HG02588 (cell line): Measurements from ENCODE around the gene IFT88.

Source experiments
- ATAC-seq: cut with Tn5 transposase; IDR thresholded peaks from one replicate; pipeline ENCODE4 v1.9.1; 2021; ENCODE audit warnings: mild to moderate bottlenecking, moderate library complexity; ENCODE audit not compliant: unreplicated experiment

Gene IFT88

DNA sequence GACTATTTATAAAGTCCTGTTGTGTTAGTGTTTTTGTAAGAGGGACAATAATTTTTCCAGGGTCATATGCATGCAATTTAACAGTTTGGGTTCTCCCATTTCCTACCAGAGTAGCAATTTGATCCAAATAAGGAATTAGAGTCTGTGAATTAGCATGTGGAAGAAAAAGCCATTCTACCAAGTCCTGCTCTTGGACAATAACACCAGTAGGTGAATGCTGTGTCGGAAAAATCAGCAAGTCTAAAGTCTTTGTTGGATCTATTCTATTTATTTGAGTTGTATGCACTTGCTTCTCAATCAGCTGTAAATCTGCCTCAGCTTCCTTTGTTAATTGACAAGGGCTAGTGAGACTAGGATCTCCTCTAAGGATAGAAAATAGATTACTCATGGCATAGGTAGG, 115.1 kb downstream of the IFT88 start:
- ATAC-seq: no peak

DNA sequence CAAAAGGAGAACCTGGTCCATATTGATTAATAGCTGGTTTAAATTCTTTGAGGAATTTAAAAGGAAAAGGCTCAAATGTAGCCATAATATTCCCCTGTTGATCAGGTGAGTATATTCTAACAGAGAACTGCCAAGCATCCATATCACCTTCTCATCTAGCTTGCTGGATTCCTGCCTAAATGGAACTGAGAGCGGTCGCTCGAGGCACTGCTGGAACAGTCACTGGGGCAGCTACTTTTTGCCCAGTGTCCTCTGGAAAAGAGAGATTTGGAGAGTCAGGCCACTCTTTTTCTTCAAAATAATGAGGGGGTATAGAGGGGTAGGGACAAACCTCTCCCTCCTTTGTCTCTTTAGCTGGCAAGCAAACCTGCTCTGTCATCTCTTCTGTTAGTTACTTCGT, 117.1 kb downstream of the IFT88 start:
- no peak for ATAC-seq

DNA sequence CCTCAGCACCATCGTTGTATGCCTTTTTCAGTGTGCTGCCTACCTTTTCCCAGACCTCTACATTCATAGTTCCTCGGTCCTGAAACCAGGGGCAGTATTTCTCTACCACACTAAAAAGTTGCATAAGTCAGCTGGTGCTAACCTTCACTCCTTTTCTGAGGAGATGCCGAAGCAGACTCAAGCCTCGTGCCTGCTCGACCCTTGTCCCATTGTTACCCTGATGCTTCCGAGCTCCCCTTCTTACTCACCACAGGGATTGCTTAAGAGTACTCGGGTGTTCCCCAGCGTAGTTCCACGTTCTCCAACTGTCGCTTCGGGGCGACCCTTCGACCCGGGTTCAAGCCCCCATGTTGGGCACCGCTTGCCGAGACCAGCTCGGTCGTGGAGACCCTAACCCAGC, 117.6 kb downstream of the IFT88 start:
- no peak for ATAC-seq

DNA sequence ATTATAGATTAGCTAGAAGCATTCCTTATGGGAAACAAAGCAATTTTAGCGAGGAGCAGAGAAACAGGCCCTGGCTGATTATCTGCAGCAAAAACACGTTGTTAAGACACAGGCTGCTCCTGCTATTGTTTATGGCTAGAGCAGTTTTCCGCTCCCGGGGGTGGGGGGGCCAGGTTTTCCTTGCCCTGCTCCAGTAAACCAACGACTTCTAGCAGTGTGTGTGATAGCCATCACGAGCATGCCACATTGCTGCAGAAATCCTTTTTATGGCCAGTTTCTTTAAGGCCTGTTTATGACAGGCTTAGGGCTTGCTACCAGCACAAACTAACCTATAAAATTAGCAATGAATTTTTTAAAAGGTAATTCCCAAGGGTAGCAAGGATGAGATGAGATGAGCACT, 118.1 kb downstream of the IFT88 start:
- ATAC-seq: no peak

DNA sequence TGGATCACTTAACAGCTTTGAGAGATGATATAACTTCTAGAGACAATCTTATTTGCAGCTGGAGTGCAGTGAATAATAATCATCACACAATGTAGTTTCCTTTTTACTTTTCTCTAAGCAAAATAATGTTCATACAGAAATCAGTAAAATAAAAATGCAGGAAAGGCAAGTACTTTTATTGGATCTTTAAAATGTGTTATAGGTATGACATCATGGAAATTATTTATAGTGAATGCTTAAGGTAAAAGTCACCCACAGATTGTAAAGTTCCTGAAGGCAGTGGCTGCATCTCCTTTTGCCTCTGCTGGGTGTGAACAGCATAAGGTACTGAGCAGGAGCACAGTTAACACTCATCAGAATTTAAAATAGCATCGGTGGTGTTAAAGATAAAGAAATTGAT, 119.2 kb downstream of the IFT88 start:
- ATAC-seq: no peak

DNA sequence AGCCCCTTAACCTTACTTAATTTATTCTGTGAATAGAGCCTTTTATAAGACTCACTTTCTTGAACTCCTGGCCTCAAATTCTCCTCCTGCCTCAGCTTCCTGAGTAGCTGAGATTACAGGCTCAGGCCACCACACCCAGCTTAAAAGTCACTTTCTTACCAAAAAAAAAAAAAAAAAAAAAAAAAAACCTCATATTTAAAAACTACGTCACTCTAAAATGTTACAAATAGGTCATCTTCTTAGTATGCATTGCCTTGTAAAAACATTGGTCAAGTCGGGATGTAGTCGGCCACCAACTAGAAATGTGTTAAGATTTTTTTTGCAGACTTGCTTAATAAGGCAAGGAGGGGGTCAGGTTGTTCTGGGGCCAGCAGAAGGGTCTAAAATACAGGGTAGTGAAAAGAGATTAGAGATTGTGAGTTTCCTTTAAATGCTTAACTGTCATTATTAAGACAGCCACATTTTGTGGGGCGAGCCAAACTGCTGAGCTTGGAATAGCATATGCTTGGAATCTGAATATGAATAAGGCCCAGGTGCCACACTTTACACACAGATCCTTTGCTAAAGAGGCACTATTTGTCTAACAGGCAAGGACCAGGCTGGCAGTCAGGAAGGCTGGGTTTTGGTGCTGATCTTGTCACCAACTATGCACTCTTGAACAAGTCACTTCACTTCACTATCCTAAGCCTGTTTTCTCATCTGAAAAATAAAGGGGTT, 120.1 kb downstream of the IFT88 start:
- no peak for ATAC-seq

DNA sequence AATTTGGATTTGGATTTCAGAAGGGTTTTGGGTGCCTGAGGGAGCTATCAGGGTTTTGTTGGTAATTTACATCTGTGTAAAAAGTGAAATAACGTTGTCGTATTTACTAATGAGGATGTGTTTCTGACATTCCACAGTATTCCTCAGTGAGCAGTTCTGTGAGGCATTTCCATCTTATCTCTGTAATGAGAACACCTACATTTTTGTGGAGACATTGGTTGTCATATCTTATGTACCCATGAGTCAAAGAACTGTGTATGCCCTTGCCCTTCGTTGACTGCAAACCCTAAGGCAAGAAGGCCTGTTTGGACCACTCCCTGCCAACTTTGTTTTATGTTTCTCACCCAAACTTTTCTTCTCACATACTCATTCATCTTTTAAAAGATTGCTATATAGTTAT, 122.3 kb downstream of the IFT88 start:
- ATAC-seq: no peak

DNA sequence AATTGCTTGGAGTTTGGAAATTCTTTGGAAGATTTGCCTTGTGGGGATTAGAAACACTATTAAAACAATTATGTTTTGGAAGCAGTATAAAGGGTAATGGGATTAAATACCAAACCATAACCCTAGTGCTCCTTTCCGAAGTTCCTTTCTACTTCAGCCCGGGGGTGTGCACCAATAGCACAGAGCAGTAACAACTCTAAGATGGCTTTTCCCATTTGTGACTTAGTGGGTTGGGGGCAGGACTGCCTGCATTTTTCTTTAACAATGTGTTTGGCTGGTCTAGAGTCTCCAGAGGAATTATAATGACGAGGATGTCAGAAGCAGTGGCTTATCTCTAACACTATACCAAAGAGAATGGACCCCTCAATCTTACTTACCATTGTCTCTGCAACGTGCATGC, 124.7 kb downstream of the IFT88 start:
- no peak for ATAC-seq

DNA sequence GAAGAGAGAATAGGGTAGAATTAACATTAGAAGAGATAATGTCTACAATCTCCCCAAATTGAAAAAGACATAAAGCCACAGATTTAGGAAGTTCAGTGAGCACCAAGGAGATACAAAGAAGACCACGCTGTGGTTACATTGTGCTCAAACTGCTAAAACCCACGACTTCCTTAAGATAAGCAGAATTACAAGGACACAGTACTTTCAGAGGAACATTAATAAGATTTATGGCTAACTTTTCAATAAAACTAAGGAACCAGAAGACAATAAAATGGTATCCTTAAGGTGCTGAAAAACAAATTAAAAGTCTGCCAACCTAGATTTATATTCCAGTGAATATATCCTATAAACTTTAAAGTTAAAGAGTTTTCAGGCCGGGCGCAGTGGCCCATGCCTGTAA, 129.1 kb downstream of the IFT88 start:
- no peak for ATAC-seq

DNA sequence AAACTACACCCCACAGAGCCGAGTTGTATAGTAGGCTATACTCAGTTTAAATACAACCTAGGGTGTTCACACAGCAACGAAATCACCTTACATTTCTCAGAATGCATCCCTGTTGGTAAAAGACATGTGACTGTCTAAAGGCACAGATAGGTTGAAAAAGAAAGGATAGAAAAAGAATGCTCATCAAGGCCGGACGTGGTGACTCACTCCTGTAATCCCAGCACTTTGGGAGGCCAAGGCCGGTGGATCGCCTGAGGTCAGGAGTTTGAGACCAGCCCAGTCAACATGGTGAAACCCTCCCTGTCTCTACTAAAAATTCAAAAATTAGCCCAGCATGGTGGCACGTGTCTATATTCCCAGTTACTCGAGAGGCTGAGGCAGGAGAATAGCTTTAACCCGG, 132.8 kb downstream of the IFT88 start:
- no peak for ATAC-seq

DNA sequence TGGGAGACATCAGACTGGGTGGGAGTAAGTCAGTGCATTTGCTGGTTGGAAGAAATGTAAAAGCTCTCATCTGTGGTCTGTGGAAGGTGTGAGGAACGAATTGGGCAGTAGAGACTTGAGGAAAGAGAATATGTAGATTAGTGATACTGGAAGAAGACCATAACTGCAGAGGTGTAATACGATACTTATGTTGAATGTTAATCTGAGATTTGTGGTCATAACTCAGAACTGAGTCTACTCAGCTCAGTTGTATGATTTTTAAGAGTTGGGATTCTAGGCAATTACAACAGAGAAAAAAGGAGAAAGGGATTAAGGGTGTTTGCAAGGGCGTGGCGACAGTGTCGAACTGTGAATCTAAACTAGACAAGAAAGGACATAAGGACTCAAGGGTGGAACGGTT, 133.3 kb downstream of the IFT88 start:
- no peak for ATAC-seq

DNA sequence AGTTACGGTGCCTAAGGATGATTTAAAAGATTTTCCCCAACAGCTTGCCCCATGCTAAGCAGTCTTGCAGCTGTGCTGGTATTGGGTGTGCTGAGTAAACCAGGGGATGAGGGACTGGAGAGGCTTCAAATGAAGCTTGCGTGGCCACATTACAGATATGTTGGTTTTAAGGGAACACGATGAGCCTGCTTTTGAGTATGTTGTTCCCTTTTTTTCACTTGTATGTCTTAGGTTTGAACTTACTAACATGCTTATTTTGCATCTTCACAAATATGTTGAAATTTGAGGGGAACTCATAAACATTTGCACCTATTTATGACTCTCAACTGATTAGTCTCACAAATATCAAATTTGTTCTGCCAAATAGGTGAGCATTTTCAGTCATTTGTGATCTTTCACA, 134.5 kb downstream of the IFT88 start:
- no peak for ATAC-seq

DNA sequence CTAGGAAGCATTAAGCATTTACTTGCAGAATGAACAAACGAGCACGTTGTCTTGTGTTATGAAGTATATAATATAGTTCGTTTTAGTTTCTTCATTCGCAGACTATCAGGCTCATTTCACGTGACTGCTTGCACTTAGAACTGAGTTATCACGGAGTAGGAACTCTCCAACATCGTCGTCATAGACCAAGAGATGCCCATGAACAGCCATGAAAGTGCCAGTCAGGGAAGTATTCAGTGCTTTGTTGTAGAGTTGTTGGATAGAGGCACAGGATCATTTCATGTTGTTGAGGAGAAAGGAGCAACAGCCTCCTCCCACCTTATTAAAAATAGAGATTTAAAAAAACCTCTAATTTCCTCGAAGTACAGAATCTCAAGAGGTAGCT, 135.6 kb downstream of the IFT88 start:
- ATAC-seq: no peak

DNA sequence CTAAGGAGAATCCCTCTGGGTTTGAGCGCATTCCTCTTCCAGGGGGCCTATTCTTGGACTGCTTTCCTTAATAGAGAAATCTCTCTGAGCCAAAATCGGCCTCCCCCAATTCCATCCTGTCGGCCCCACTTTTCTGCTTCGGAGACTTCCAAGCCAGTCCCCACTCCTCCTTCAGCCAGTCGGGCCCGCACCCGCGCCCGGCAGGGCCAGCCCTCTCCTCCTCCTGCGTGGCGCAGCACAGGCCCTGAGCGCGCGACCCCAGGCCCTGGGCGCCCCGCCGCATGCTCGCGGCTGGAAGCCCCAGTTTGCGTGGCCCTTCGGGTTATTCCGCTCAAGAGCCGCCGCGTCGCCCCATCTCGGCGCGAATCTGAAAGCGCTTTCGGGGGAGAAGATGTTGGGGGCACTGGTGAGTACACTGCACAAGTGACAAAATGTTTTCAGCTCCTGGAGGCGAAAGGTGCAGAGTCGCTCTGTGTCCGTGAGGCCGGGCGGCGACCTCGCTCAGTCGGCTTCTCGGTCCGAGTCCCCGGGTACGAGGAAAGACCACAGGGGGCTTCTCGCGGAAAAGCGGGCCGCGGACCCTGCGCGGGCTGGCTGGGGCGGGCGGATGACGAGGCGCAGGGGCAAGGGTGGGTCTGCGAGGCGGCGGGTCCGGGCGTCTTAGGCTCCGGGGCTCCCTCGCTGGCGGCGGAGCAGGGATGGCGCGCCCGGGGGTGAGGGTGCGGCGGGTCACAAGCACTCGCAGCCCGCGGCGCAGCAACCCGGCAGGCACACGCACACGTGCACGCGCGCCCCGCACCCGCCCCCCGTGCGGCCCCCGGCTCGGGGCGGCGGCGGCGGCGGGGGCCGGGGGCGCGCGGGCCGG, 136.2 kb downstream of the IFT88 start, which contains the start of gene IL17D:
IL17D (plus strand) TSS at position 785 of the 865 bp plus-strand sequence. CDS start 303 bp downstream, outside the sequence.
- ATAC-seq: peak; percentile 33

DNA sequence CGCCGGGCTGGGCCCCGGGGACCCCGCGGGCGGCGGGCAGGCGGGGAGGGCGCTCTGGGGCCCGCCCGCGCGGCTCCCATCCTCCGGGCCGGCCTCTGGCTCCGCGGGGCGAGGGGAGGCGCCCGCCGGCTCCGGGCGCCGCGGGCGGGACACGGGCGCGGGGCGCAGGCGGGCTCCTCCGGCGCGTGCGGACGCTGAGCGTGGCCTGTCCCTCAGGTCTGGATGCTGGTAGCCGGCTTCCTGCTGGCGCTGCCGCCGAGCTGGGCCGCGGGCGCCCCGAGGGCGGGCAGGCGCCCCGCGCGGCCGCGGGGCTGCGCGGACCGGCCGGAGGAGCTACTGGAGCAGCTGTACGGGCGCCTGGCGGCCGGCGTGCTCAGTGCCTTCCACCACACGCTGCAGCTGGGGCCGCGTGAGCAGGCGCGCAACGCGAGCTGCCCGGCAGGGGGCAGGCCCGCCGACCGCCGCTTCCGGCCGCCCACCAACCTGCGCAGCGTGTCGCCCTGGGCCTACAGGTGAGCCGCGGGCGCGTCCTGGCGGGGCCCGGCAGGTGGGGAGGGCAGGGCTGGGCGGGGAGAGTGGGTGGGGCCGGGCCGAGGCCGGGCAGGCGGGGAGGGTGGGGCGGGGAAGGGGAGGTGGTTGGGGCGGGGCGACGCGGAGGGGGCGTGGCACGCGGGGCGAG, 137.0 kb downstream of the IFT88 start:
- peak; percentile 89 for ATAC-seq

DNA sequence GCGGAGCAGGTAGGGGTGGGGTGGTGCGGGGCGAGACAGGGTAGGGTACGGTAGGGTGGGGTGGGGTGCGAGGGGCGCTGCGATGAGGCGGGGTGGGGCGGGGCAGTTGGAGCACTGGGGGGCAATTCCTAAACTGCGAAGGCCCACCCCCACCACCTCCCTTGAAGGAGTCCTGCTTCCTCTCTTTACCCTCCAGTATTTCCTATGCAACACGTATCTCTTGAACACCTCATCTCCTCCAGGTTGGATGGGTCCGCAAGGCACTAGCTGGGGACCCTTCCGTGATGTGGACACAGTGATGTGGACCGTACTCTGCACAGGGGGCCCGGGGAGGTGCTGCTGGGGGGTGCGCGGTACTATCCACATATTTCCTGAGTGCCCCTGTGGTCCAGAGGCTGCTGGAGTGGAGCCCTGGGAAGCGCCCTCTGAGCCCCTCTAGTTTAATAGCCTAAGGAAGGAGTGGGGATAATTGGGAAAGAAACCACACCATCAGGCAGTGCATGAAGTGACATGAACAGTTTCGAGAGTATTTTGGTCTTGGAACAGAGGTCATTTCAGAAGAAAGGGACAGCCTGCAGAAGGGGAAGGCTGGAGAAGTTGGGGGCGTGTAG, 137.6 kb downstream of the IFT88 start:
- no peak for ATAC-seq

DNA sequence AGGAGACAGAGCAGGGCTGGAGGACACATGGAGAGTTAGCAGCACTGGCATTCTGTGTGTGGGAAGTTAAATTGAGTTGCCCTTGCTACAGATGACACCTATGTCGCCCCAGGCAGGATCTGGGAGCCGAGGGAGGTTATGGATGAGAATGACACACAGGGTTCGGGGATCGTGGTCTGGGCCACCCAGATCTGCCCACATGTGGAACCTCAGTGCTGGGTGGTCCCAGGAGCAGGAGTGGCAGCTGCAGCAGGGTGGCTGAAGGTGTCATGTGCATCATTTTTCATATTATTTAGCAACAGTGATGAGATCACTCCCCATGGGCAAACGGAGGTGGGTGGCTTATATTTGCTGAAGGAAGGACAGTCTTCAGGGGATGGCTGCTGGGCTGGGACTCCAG, 139.7 kb downstream of the IFT88 start:
- ATAC-seq: no peak

DNA sequence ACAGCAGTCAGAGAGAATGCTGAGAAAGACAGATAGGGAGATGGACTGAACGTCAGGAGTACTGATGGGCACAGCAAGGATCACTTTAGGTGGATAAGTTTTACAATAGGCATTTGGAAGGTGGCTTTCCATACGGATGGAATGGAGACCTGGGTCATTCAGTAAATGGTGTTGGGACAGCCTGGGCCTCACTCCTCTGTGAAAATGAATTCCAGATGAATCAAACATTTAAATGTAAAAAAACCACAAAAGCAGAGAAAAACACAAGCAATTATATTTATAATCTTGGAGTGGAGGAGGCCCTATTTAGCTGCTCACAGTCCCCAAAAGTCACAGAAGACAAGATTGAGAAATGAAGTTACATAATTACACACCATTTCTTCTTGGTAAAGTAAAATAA, 141.3 kb downstream of the IFT88 start:
- ATAC-seq: no peak

DNA sequence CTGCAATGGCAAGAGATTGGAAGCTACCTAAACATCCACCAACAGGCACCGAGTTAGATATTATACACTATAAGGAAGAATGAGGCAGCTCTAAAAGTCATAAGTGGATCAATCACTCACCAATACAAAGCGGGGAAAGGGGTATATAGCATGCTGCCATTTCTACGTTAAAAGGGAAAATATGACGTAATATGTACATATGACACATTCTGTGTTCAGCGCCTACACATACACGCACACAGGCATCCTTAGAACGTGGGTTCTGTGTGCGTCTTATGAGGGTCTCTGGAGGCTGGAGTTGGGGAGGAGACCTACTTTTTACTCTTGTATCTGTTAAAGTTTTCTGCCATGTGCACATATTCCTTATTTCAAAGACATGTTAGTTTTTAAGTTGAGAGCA, 142.4 kb downstream of the IFT88 start:
- no peak for ATAC-seq

DNA sequence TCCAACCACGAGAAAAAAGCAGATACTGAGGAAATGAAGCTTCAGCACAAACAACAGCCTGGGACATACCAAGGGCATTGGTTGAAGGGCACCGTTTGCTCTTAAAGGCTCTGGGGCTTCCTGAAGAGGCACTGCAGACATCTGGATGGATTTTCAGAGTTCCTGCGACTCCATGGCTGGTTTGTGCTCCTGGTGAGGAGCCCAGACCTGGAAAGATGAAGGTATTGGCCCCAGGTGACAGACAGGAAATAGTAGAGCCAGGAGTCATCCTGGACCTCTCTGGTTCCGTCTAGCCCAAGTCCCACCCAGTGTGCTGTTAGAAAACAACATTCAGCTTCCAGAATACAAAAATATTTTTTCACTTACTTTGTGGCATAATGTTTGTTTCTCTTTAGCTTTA, 142.8 kb downstream of the IFT88 start:
- ATAC-seq: no peak

DNA sequence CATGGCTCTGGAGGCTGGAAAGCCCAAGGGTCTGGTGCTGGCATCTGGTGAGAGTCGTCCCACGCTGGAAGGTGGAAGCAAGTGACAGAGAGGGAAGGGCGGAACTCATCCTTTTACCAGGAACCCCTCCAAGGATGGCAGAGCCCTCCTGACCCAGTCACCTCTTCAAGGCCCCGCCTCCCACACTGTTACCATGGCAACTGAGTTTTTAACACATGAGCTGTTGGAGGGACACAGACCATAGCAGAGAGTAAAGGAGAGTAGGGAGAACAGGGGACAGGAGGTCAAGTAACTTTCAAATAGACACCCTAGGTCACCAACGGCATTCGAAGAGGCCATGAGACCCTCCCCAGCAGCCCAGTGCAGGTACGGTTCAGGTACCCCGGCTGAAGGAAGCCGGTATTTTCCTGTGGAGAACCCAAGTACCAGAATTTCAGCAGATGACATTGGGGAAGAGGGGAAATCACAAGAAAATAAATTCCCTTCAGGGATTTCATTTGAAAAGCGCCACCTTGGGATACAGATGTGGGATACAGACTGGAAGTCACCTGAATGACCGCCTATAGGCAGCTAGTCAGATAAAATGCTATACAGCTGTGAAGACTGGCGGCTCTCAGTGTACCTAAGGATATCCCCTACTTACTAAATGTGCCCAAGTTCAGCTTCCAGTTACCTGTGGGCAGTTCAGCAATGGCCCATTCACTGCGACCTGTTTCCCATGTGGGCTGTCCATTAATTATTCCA, 144.5 kb downstream of the IFT88 start:
- ATAC-seq: no peak
